Measurements from ENCODE around the gene KRT6A.

GRCh38 chr12:52513736-52514135 lies 20.7 kb upstream of the KRT6A start:
- no peak for TF ChIP-seq CTCF (IDR thresholded peaks at IDR 0.05)
- no peak for TF ChIP-seq EP300 (IDR thresholded peaks at IDR 0.05; ENCODE audit: low read depth)
- TF ChIP-seq POLR2A (IDR thresholded peaks at IDR 0.05): no peak
- no peak for TF ChIP-seq POLR2AphosphoS5 (IDR thresholded peaks at IDR 0.05)

All from transverse colon (tissue), 4 donors.